ENCODE measurements around the gene SUPT5H.
A peak's percentile ranks its signal among the peaks of the same experiment; 100 is the strongest.

The SUPT5H gene

GRCh38 chr19:39409208-39410016, 36.0 kb upstream of the SUPT5H start:
- peak; percentile 88 for DNase-seq

- peak; percentile 73 for DNase-seq
Measured at GRCh38 chr19:39410017-39410830, 35.2 kb upstream of the SUPT5H start.

GRCh38 chr19:39410831-39411080, 34.6 kb upstream of the SUPT5H start:
- DNase-seq = no peak

GRCh38 chr19:39411081-39411831, 34.1 kb upstream of the SUPT5H start:
- no peak for DNase-seq

- DNase-seq = peak; percentile 95
Measured at GRCh38 chr19:39411832-39412099, 33.6 kb upstream of the SUPT5H start.

GRCh38 chr19:39412100-39412866, 33.1 kb upstream of the SUPT5H start, which contains the start of gene PLEKHG2:
PLEKHG2 (plus strand) TSS chr19:39412669; CDS start chr19:39414087, 1,418 bp downstream.
- DNase-seq = peak; percentile 97

GRCh38 chr19:39412867-39413271, 32.5 kb upstream of the SUPT5H start:
- no peak for DNase-seq

- DNase-seq = peak; percentile 31
Measured at GRCh38 chr19:39413272-39413910, 32.0 kb upstream of the SUPT5H start.

- no peak for DNase-seq
Measured at GRCh38 chr19:39413911-39414608, 31.3 kb upstream of the SUPT5H start.

- no peak for DNase-seq
Measured at GRCh38 chr19:39415111-39416046, 30.0 kb upstream of the SUPT5H start.

GRCh38 chr19:39416152-39417120, 28.9 kb upstream of the SUPT5H start:
- no peak for DNase-seq

GRCh38 chr19:39417463-39418181, 27.8 kb upstream of the SUPT5H start:
- DNase-seq = no peak

- DNase-seq = no peak
Measured at GRCh38 chr19:39419003-39419402, 26.4 kb upstream of the SUPT5H start.

- no peak for DNase-seq
Measured at GRCh38 chr19:39420769-39421168, 24.6 kb upstream of the SUPT5H start.

GRCh38 chr19:39422020-39422419, 23.4 kb upstream of the SUPT5H start:
- no peak for DNase-seq

- DNase-seq = no peak
Measured at GRCh38 chr19:39423258-39424086, 21.9 kb upstream of the SUPT5H start.

GRCh38 chr19:39424934-39425333, 20.4 kb upstream of the SUPT5H start:
- no peak for DNase-seq

GRCh38 chr19:39425744-39426143, 19.6 kb upstream of the SUPT5H start:
- DNase-seq = no peak

Data from activated CD4-positive, alpha-beta T cell treated with anti-CD3 and anti-CD28 coated beads for 48 hours (primary cell).